ENCODE results near the gene SPG7.

DNA sequence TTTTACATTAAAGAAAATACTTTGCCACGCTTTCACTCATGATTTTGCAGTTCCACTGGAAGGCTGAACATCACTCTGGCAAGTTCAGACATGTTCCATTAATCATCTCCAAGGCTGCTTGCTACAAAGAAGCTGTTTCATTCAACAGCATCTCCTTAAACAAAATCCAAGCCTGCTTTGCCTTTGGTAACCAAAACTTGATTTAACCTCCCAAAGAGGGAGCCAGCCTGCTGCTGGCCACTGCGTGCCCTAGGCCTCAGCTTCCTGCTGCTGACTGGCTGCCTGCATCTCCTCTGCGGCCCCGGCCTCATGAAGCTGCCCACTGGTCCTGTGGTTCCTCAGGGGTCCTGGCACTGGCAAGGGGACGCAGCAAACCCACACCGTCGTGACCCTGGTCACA lies 49.7 kb upstream of the SPG7 start:
- no peak for TF ChIP-seq POLR2A (IDR thresholded peaks at IDR 0.05; ENCODE audit: low read length)
- TF ChIP-seq GATA1 (IDR thresholded peaks at IDR 0.05; ENCODE audit: low read depth, low read length), result no peak
